Keratinocyte (primary cell): ENCODE data around the gene ZNF664. TPM values are rescaled to one million over a fixed set of nuclear protein-coding genes. Genes with fewer than 3 reads are reported as not detected.

ENCODE experiments used
- DNase-seq: peaks from one replicate; pipeline ENCODE4 v3.0.0-alpha.2; 2011; ENCODE audit warnings: low read depth, missing footprints, low spot score
- FAIRE-seq: peaks from 2 replicates; lab custom pipeline; 2011; peaks lifted over from hg19 to GRCh38; lab: Jason Lieb, UNC
- H2AFZ ChIP-seq: 2 replicates; pipeline ENCODE4 v1.6.0; 2012; ENCODE audit warnings: low read length, control low read depth, inconsistent platforms; ENCODE audit not compliant: control insufficient read depth
- H3K27ac ChIP-seq: 2 replicates; pipeline ENCODE4 v1.5.1; 2011; ENCODE audit warnings: low read length; ENCODE audit not compliant: control insufficient read depth, insufficient read depth
- H3K27me3 ChIP-seq: 3 replicates; pipeline ENCODE4 v1.6.0; 2011; ENCODE audit warnings: low read length; ENCODE audit not compliant: control insufficient read depth, insufficient read depth; ENCODE audit errors: extremely low read depth
- H3K36me3 ChIP-seq, 2 experiments: 2 replicates in 1 of 2; 3 replicates in 1 of 2; pipeline ENCODE4 v1.5.1; 2011; ENCODE audit warnings: low read length in 2 of 2, mild to moderate bottlenecking in 1 of 2; ENCODE audit not compliant: control insufficient read depth in 2 of 2, insufficient read depth in 2 of 2; ENCODE audit errors: extremely low read depth in 1 of 2
- H3K4me1 ChIP-seq: 3 replicates; pipeline ENCODE4 v1.5.1; 2011; ENCODE audit warnings: low read length; ENCODE audit not compliant: control insufficient read depth, insufficient read depth; ENCODE audit errors: extremely low read depth
- H3K4me2 ChIP-seq: 3 replicates; pipeline ENCODE4 v1.6.0; 2011; ENCODE audit warnings: low read depth, low read length; ENCODE audit not compliant: control insufficient read depth, insufficient read depth; ENCODE audit errors: extremely low read depth
- H3K4me3 ChIP-seq, 3 experiments: fragments of 200-600 bp in 1 of 3; sonication (generic) in 1 of 3; 2 replicates in 2 of 3; 3 replicates in 1 of 3; pipeline ENCODE4 v1.5.1; 2011 to 2016; ENCODE audit warnings: low read length in 3 of 3, mild to moderate bottlenecking in 3 of 3, control low read depth in 2 of 3, inconsistent platforms in 1 of 3, low read depth in 1 of 3, mixed read lengths in 1 of 3, mixed run types in 1 of 3, moderate library complexity in 1 of 3; ENCODE audit not compliant: control insufficient read depth in 2 of 3, insufficient read depth in 2 of 3; ENCODE audit errors: extremely low read depth in 1 of 3
- H3K79me2 ChIP-seq: 2 replicates; pipeline ENCODE4 v1.6.0; 2012; ENCODE audit warnings: low read length; ENCODE audit not compliant: control insufficient read depth, insufficient read depth
- H3K9ac ChIP-seq: 3 replicates; pipeline ENCODE4 v1.6.0; 2011; ENCODE audit warnings: low read length; ENCODE audit not compliant: control insufficient read depth, insufficient read depth; ENCODE audit errors: extremely low read depth
- H3K9me1 ChIP-seq: 3 replicates; pipeline ENCODE4 v1.6.0; 2011; ENCODE audit warnings: low read length; ENCODE audit not compliant: control insufficient read depth, insufficient read depth; ENCODE audit errors: extremely low read depth
- H3K9me3 ChIP-seq: 2 replicates; pipeline ENCODE4 v1.5.1; 2012; ENCODE audit warnings: low read depth, low read length; ENCODE audit not compliant: control insufficient read depth
- H4K20me1 ChIP-seq: 3 replicates; pipeline ENCODE4 v1.6.0; 2011; ENCODE audit warnings: low read length; ENCODE audit not compliant: control insufficient read depth, insufficient read depth; ENCODE audit errors: extremely low read depth
- EZH2 ChIP-seq: IDR thresholded peaks from one replicate; pipeline ENCODE4 v1.6.1; 2012; ENCODE audit warnings: inconsistent platforms, mild to moderate bottlenecking, low read length, moderate library complexity
- dilution Hi-C: fragments of 300-500 bp; cut with MboI; formaldehyde crosslinking; loops from one replicate; pipeline ENCODE4 v1.7.0; 2020; ENCODE audit warnings: low sequenced_read_pairs; ENCODE audit not compliant: extremely low pct_ligation_motif_present
- polyA plus RNA-seq, 5 experiments: library from polyadenylated mRNA; depleted of rRNA in 3 of 5; stranded (reverse) in 3 of 5; stranded (forward) in 1 of 5; unstranded in 1 of 5; fragments of >200 nt; gene quantifications; 1 replicate in 1 of 5; 2 replicates in 3 of 5; 3 replicates in 1 of 5; pipeline versions ENCODE4 v1.2.1 to v1.2.3, GENCODE V29; 2011 to 2012; ENCODE audit warnings: missing spikeins in 2 of 5, low read depth in 1 of 5, low replicate concordance in 1 of 5
- TF ChIP-seq, protein P1 (sequence below), 3 experiments: IDR thresholded peaks in 1 of 3; conservative IDR thresholded peaks in 1 of 3; optimal IDR thresholded peaks in 1 of 3; 2 replicates in 2 of 3; 3 replicates in 1 of 3; pipeline versions ENCODE3 to v1.5.1; 2011; ENCODE audit warnings: low read length in 3 of 3, mild to moderate bottlenecking in 3 of 3, moderate library complexity in 2 of 3, control low read depth in 1 of 3, inconsistent platforms in 1 of 3; ENCODE audit not compliant: insufficient read depth in 2 of 3; ENCODE audit errors: extremely low read depth in 1 of 3

The ZNF664 gene
- polyA plus RNA-seq, 1 donor (not counting 4 experiments of a cell fraction or from before 2014, with no cell fraction given) = 48.7 TPM

DNA sequence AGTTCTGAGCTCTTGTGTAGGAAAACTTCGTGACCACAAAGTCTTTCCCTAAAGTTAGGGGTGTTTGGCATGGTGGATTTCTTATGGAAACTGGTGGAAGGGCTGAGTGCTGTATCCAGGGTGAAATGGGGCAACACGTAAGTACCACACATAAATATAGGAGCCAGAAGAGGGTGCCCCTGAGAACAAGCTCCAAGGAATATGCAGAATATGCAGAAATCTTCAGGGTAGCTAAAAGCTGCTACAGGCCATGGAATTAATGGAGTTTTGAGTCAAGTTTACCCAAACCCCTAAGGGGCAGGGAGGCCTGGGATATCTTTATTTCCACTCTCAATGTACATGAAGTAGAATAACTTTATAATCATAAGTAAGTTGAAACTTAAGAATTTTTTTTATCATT lies 44.0 kb downstream of the ZNF664 start:
- Histone ChIP-seq H3K4me1 (no peaks in the 10 kb centered on the region), H3K36me3 (peaks cover 3 to 10% of the 10 kb centered on the region in 2 experiments), H4K20me1 (no peaks in the 10 kb centered on the region), H3K27me3 (no peaks in the 10 kb centered on the region), H2AFZ (no peak overlapping the region), H3K9me1 (no peaks in the 10 kb centered on the region), H3K79me2 (no peaks in the 10 kb centered on the region), H3K27ac (no peak overlapping the region), H3K4me2 (no peak overlapping the region), H3K9ac (no peak overlapping the region), H3K4me3 (no peak overlapping the region), H3K9me3 (no peaks in the 10 kb centered on the region)
- dilution Hi-C loops = no loop called here
- no peak for TF ChIP-seq EZH2
- TF ChIP-seq, protein P1, sequence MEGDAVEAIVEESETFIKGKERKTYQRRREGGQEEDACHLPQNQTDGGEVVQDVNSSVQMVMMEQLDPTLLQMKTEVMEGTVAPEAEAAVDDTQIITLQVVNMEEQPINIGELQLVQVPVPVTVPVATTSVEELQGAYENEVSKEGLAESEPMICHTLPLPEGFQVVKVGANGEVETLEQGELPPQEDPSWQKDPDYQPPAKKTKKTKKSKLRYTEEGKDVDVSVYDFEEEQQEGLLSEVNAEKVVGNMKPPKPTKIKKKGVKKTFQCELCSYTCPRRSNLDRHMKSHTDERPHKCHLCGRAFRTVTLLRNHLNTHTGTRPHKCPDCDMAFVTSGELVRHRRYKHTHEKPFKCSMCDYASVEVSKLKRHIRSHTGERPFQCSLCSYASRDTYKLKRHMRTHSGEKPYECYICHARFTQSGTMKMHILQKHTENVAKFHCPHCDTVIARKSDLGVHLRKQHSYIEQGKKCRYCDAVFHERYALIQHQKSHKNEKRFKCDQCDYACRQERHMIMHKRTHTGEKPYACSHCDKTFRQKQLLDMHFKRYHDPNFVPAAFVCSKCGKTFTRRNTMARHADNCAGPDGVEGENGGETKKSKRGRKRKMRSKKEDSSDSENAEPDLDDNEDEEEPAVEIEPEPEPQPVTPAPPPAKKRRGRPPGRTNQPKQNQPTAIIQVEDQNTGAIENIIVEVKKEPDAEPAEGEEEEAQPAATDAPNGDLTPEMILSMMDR (optimal IDR thresholded peaks at IDR 0.05 in 1 of 3, IDR thresholded peaks at IDR 0.05 in 1 of 3, conservative IDR thresholded peaks at IDR 0.05 in 1 of 3; ENCODE audit: extremely low read depth in 1 of 3, insufficient read depth in 2 of 3, low read length in 3 of 3) = no peak
- no peak for FAIRE-seq
- no peak for DNase-seq

GRCh38 chr12:124018539-124018938 lies 45.5 kb downstream of the ZNF664 start:
- TF ChIP-seq EZH2 = no peak
- TF ChIP-seq, protein P1 (optimal IDR thresholded peaks at IDR 0.05 in 1 of 3, IDR thresholded peaks at IDR 0.05 in 1 of 3, conservative IDR thresholded peaks at IDR 0.05 in 1 of 3; ENCODE audit: extremely low read depth in 1 of 3, insufficient read depth in 2 of 3, low read length in 3 of 3) = no peak
- Histone ChIP-seq H3K4me2 (no peak overlapping the region), H3K9me3 (no peaks in the 10 kb centered on the region), H3K79me2 (no peaks in the 10 kb centered on the region), H3K27ac (no peak overlapping the region), H4K20me1 (no peaks in the 10 kb centered on the region), H3K36me3 (peaks cover 0 to 1% of the 10 kb centered on the region in 2 experiments), H3K27me3 (no peaks in the 10 kb centered on the region), H3K4me1 (no peaks in the 10 kb centered on the region), H3K4me3 (no peak overlapping the region), H3K9me1 (no peaks in the 10 kb centered on the region), H3K9ac (no peak overlapping the region), H2AFZ (no peak overlapping the region)
- dilution Hi-C loops = no loop called here
- FAIRE-seq (no peak), DNase-seq (no peak)
